NCI-H1105 (cell line): ENCODE measurements around the gene CARS2.
"Not testable (repeated sequence)": the region's sequence is repeated elsewhere in the genome, so short reads cannot be mapped to it uniquely, and the experiment has no call there.

Source experiments
- DNase-seq: peaks from one replicate; lab custom pipeline; 2025; lab: John Stamatoyannopoulos, UW

CARS2 gene

DNA sequence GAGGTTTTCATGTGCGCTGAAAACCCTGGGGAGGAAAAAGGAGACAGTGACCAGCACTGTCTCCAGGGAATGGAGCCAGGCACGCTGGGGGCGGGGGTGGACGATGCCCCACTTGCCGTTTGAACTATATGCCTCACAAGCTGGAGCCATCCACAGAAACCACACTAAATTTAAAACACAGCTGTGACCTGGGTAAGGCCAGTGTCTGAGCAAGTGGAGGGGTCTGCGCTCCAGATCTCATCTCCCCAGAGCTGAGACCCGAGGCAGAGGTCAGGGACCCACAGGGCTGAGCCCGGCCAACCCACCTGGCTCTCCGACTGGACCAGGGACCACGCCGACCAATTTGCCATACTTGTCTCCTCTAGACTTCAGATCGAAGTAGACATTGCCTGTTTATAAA, 23.2 kb downstream of the CARS2 start:
- DNase-seq, result no peak

GRCh38 chr13:110681868-110682550, 23.9 kb downstream of the CARS2 start:
- no peak for DNase-seq

GRCh38 chr13:110680852-110681251, 25.1 kb downstream of the CARS2 start:
- no peak for DNase-seq

GRCh38 chr13:110677731-110678545, 28.0 kb downstream of the CARS2 start:
- no peak for DNase-seq

DNA sequence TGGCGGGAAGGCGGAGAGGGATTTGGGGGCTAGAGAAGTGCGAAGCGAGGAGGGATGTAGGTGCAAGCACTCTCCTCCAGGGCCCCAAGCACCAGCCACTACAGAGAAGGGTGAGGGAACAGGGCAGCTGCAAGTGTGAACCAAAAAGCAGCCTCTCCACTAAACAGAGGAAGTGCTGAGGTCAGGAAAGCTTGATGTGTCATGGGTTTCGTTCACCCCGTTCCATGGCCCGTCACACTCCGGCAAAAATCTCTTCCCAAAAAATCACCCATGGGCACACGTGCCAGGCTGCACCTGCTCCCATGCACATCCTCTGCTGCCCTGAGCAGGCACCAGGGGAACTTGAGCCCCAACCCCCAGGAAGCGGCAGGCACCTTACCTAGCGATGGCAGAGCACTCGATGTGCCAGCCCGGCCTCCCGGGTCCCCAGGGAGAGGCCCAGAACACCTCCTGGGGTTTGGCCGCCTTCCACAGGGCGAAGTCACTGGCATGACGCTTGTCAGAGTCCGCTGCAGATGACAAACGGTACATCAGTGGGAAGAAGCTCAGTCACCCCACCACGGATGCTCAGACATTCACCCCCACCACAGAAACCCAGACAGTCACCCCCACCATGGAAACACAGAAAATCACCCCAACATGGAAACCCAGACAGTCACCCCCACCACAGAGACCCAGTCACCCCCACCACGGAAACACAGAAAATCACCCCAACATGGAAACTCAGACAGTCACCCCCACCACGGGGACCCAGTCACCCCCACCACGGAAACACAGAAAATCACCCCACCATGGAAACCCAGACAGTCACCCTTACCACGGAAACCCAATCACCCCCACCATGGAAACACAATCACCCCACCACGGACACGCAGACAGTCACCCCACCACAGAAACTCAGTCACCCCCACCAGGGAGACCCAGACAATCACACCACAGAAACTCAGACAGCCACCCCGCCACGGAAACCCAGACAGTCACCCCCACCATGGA, 29.0 kb downstream of the CARS2 start:
- DNase-seq, result no peak

DNA sequence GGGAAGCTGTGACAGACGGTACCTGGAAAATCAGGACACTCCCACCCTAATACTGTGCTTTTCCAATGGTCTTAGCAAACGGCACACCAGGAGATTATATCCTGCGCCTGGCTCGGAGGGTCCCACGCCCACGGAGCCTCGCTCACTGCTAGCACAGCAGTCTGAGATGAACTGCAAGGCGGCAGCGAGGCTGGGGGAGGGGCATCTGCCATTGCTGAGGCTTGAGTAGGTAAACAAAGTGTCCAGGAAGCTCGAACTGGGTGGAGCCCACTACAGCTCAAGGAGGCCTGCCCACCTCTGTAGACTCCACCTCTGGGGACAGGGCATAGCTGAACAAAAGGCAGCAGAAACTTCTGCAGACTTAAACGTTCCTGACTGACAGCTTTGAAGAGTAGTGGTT, 36.1 kb downstream of the CARS2 start:
- DNase-seq, result not testable (repeated sequence)

GRCh38 chr13:110669036-110669435, 36.9 kb downstream of the CARS2 start:
- no peak for DNase-seq

- DNase-seq, result no peak
Measured at GRCh38 chr13:110666255-110666533, 39.7 kb downstream of the CARS2 start.

- DNase-seq, result no peak
Measured at GRCh38 chr13:110665491-110666254, 40.2 kb downstream of the CARS2 start.

DNA sequence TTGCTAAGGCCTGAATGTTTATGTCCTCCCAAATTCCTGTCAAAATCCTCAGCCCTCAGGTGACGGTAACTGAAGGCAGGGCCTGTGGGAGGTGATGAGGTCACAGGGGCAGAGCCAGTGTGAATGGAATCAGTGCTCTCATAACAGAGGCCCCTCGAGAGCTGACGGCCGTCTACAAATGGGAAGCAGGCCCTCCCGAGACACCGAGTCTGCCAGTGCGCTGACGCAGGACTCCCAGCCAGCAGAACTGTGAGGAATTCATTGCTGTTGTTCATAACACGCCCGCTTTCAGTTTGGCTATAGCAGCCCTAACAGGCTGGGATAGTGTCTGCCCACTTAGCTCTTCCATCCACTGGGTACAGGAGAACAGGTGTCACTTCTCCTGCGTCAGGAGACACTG, 41.2 kb downstream of the CARS2 start:
- DNase-seq, result no peak

DNA sequence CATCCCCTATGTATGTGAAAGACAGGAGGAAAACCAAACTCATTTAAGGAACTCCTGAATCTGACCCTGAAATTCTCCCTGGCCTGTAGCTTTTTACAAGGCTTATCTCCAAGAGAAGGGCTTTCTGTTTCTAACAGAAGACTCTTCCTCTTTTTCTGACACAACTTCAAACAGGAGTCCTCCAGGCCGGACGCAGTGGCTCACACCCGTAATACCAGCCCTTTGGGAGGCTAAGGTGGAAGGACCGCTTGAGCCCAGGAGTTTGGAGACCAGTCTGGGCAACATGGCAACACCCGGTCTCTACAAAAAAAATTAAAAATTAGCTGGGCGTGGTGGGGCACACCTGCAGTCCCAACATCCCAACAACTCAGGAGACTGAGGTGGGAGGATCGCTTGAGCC, 41.9 kb downstream of the CARS2 start:
- DNase-seq, result no peak

- DNase-seq, result no peak
Measured at GRCh38 chr13:110663491-110663890, 42.4 kb downstream of the CARS2 start.

DNA sequence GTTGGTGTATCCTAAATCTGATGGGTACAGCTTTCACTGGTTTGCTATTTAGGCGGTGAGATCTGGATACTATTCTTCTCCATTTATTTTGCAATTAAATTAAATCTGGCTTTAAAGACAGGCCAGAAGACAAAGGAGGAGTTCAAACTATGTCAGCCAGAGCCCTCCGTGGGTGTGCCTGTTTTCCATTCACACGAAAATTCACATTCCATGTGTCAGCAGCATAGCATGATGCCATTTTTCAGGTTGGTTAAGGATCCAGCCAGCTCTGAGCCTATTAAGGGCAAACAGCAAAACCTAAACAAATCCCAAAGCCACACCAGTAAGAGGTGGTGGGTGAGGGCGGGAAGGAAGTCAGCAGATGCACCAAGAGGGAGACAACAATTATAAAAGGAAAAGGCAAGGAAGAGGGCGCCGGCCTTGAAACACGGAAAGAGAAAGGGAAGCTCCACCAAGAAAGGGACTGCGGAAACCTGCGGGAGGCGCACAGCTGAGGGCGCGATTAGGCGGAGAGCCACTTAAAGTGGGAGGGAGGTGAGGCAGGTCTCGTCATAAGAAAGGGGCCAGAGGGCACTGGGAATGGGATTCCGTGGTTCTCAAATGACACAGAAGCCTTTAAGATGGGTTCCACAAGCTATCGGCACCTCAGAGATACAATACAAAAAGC, 43.0 kb downstream of the CARS2 start:
- no peak for DNase-seq

DNA sequence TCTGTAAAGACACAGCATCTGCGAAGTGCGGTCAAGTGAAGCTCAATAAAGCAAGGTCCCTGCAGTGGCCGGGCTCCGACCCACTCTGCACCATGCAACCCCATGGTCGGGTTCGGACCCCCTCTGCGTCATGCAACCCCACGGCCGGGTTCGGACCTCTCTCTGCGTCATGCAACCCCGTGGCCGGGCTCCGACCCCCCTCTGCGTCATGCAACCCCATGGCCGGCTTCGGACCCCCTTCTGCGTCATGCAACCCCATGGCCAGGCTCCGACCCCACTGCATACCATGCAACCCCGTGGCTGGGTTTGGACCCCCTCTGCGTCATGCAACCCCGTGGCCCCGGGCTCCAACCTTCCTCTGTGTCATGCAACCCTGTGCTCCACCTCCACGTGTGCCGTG, 43.8 kb downstream of the CARS2 start:
- DNase-seq, result no peak

GRCh38 chr13:110661256-110661655, 44.7 kb downstream of the CARS2 start:
- DNase-seq, result no peak

DNA sequence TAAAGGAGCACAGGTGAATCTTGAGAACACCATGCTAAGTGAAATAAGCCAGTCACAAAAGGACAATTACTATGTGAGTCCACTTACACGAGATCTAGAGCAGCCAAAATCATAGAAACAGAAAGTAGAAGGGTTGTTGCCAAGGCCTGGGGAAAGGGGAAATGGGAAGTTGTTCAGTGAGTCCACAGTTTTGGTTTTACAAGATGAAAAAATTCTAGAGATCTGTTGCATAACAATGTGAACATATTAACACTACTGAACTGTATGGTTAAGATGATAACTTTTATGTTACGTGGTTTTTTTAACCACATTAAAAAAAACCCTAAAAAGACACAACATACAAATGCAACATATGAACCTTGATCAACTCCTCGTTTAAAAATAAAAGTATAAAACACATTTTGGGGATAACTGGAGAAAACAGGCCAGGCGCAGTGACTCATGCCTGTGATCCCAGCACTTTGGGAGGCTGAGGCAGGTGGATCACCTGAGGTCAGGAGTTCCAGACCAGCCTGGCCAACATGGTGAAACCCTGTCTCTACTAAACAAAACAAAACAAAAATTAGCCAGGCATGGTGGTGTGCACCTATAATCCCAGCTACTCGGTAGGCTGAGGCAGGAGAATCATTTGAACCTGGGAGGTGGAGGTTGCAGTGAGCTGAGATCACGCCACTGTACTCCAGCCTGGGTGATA, 47.6 kb downstream of the CARS2 start:
- not testable (repeated sequence) for DNase-seq

DNA sequence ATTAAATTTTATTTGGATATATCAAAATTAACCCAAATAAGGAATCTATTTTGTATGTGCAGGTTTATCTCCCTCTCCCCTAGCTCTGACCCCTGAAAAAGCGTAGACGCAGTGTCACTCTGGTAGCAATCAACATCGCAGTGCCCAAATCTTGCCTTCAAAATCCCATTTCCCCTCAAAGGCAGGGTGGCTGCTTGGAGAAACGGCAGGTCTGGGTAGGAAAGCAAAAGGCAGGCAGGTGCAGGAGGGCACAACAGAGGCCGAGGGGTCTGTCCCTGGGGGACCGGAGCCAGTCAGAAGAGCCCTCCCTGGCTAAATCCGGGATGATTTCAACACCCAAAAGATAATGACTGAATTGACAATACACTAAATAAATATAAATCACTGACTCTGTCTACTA, 48.7 kb downstream of the CARS2 start:
- DNase-seq, result no peak

DNA sequence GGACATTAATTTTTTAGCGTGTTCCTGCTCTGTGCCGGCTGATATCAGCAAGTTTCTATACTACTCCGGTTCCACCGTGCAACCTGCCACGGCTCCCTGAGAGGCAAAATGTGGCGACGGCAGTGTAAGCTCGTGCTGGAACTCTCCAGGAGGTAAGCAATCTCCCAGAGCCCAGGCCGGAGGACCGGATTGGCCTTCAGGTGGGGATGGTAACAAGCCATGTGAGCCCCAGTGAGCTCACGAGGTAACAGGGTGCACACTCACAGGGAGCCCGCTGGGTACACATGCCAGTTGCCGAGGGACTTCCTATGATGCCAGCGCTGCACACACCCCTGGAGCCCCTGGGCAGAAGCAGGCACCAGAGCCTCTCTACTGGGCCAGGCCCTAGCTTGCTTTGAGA, 52.1 kb downstream of the CARS2 start:
- no peak for DNase-seq

GRCh38 chr13:110653271-110653670, 52.6 kb downstream of the CARS2 start:
- DNase-seq, result no peak

GRCh38 chr13:110652764-110653163, 53.2 kb downstream of the CARS2 start:
- DNase-seq, result no peak
